Regular cardiac myocyte (primary cell): ENCODE measurements around the gene FOCAD. TPM values are rescaled to one million over a fixed set of nuclear protein-coding genes. Genes with fewer than 3 reads are reported as not detected.

Source experiments
- total RNA-seq: library from RNA; depleted of rRNA; stranded (reverse); fragments of >200 nt; gene quantifications from 2 replicates; pipeline ENCODE4 v1.2.3, GENCODE V29; 2014

FOCAD gene, protein sequence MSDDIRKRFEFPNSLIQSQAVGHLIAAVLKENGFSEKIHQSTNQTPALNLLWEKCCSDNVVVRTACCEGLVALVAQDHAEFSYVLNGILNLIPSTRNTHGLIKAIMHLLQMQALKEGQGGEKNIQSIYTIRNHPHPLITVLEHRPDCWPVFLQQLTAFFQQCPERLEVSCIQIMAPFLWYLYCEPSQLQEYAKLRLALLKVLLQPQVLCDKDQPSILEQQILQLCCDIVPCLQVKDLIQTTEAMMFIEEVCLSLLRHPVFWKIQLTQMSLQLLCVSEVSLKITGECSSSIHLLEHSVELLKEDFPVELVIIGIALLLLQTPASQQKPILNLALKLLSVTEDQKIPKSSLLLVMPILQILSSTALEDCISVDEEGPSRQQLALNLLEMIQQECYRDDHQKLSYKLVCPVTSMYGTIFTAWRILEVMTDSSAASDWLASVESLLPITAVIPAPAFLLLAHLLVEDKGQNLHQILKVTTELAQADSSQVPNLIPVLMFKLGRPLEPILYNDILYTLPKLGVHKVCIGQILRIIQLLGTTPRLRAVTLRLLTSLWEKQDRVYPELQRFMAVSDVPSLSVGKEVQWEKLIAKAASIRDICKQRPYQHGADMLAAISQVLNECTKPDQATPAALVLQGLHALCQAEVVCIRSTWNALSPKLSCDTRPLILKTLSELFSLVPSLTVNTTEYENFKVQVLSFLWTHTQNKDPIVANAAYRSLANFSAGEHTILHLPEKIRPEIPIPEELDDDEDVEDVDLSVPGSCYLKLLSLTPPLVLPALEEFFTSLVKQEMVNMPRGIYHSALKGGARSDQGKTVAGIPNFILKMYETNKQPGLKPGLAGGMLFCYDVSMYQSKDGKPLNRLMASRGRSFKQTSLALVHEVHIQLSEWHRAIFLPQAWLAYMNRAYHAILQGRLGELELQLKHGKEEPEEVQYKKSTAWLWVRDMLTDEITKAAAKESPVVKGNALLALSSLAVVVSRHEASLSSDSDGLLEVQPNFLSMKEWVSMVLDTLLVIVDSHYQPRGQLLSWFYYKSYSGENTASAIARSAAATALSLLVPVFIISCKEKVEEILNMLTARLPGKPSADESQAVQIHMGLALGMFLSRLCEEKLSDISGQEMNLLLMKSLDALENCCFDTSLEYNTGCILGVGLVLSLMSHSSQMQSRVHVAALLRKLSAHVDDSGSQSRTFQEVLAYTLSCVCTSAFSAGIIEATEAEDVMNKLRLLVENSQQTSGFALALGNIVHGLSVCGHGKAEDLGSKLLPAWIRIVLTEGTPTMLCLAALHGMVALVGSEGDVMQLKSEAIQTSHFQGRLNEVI (N-terminal part only)
- 60.2 and 93.6 TPM in 2 replicates for total RNA-seq

DNA sequence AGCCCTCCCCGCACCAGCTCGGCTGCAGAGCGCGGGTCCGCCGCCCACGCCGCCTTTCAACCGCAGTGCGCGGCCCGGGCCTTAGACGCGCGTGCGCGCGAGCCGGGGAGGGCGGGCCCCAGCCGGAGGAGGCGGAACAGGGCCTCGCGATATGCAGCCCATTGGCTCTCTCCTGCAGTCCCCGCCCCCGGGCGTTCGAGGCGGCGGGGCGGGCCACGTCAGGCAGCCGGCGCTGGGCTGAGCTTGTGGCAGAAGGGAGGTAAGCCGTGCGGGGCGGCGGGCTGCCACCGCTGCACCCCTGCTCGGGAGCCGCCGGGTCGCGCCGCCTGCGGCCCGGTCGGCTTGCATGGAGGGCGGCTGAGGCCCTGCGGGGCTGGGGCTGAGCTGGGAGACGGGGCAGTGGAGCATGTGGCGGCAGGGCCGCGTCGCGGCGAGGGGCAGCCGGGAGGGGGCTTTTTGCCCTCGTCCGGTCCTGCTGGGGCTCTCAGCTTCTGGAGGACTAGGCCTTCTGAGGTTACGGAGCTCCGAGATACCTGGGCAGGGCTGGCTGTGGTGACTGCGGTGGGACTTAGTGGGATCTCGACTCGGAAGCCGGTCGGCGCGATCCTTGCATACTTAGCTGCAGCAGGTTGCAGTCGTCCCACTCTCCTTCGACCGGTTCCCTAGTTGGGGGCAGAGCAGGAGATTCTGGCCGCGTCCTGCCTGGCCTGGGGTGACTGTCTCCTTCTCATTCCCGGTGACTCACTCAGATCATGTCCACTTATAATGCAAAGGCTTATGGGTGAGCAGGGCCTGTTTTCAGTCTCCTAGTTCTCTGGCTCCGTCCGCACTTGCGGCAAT, at the start of gene FOCAD:
TSS of gene FOCAD (plus strand) at position 225 of the 840 bp plus-strand sequence. CDS start 31,095 bp downstream, outside the sequence.

GRCh38 chr9:21031091-21031807, 347.2 kb downstream of the FOCAD start, which contains the start of gene HACD4:
Gene HACD4 (minus strand): TSS chr9:21031640. CDS start chr9:21031590, 50 bp downstream.

Other genes with a start within 250 kb of the FOCAD start
- 27.8 and 32.7 TPM in 2 replicates for gene MLLT3, start 61.8 kb upstream of the FOCAD start, total RNA-seq